Stimulated activated memory B cell treated with anti-CD40 and anti-IgM and Interleukin-4, amounts not matched to agents 10 μg/mL and 1 μg/mL and 100 μg/mL, for 72 hours (primary cell): Measurements from ENCODE around the gene ARHGAP18.

Source experiments
- ATAC-seq: fragments of 150-1000 bp; cut with Tn5 transposase; 2 replicates; pipeline ENCODE4 v1.10.0; 2021
- H3K27ac Mint-ChIP-seq: one replicate; pipeline ENCODE4 v1.8.0; 2022; ENCODE audit warnings: mild to moderate bottlenecking, mixed read lengths
- H3K27me3 Mint-ChIP-seq: one replicate; pipeline ENCODE4 v1.8.0; 2022; ENCODE audit warnings: mixed read lengths
- H3K36me3 Mint-ChIP-seq: one replicate; pipeline ENCODE4 v1.8.0; 2022; ENCODE audit warnings: mixed read lengths
- H3K4me1 Mint-ChIP-seq: one replicate; pipeline ENCODE4 v1.8.0; 2022; ENCODE audit warnings: mixed read lengths
- H3K4me3 Mint-ChIP-seq: one replicate; pipeline ENCODE4 v1.8.0; 2022; ENCODE audit warnings: mild to moderate bottlenecking, moderate library complexity, mixed read lengths
- H3K9me3 Mint-ChIP-seq: one replicate; pipeline ENCODE4 v1.8.0; 2022; ENCODE audit warnings: mixed read lengths

The ARHGAP18 gene

DNA sequence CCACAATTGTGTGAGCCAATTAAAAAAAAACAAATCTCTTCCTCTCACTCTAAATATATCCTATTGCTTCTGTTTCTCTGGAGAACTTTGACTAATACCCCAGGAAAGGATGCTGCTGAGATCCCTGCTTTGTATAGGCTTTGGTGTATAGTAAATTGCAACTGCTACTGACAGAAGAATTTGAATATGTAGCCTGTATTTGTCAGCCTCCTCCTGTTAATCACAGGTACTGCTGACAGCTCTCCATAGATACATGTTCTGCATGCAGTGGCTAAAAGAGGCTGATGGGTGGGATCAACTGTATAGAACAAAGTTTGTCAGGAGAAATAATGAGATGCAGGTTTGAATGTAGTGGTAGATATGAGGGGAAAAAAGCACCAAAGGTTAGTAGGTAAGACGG, 95.0 kb downstream of the ARHGAP18 start:
- Mint-ChIP-seq H3K27ac (no peak overlapping the region), H3K4me3 (no peak overlapping the region), H3K36me3 (peaks cover 9% of the 10 kb centered on the region), H3K27me3 (no peaks in the 10 kb centered on the region), H3K4me1 (no peaks in the 10 kb centered on the region), H3K9me3 (peaks cover 2% of the 10 kb centered on the region)
- no peak for ATAC-seq

DNA sequence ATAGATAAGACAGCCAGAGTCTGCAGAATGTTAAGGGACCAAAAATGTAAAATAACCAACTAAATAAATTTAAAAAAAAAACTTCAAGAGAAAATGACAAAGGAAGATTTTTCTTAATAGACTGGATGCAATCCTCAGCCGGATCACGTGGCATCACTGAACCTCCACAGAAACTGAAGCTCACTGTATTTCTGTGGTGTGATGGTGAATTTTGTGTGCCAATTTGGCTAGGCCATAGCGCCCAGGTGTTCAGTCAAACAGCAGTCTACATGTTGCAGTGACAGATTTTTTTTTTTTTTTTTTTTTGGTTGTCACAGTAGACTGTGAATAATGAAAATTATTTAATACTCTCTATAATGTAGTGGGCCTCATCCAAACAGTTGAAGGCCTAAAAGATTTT, 95.5 kb downstream of the ARHGAP18 start:
- Mint-ChIP-seq H3K36me3 (peaks cover 6% of the 10 kb centered on the region), H3K4me3 (no peak overlapping the region)

DNA sequence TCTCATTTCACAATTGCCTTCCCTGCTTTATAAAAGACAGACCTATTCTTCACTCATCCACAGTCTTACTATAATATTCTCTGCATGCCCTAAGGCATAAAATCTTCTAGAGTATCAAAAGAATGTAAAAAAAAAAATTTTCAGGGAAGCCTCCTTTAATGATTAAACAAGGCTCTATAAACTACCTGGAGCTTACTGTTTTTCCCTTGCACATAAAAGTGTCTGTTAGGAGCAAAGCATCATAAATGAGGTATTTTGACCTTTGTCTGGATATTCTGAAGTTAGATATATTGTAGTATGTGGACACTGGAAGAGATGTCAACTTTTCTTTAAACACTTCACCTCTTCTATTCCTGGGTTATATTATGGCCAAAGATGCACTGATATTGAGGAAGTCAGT, 97.5 kb downstream of the ARHGAP18 start:
- ATAC-seq = no peak
- no peaks in the 10 kb centered on the region for H3K27me3 Mint-ChIP-seq
- no peaks in the 10 kb centered on the region for H3K9me3 Mint-ChIP-seq
- peaks cover 12% of the 10 kb centered on the region for H3K36me3 Mint-ChIP-seq
- no peak overlapping the region for H3K27ac Mint-ChIP-seq
- no peaks in the 10 kb centered on the region for H3K4me1 Mint-ChIP-seq
- H3K4me3 Mint-ChIP-seq = no peak overlapping the region

More for the DNA sequence above, 95.5 kb downstream of the ARHGAP18 start:
- ATAC-seq = no peak
- Mint-ChIP-seq H3K9me3 (peaks cover 2% of the 10 kb centered on the region), H3K27me3 (no peaks in the 10 kb centered on the region), H3K27ac (no peak overlapping the region), H3K4me1 (no peaks in the 10 kb centered on the region)

GRCh38 chr6:129609635-129610034, 100.3 kb downstream of the ARHGAP18 start:
- Mint-ChIP-seq H3K4me1 (no peaks in the 10 kb centered on the region), H3K27me3 (no peaks in the 10 kb centered on the region), H3K27ac (no peak overlapping the region), H3K9me3 (no peaks in the 10 kb centered on the region), H3K4me3 (no peak overlapping the region), H3K36me3 (peaks cover 12% of the 10 kb centered on the region)
- ATAC-seq = no peak

- Mint-ChIP-seq H3K36me3 (peaks cover 12% of the 10 kb centered on the region), H3K27me3 (no peaks in the 10 kb centered on the region), H3K4me1 (no peaks in the 10 kb centered on the region), H3K4me3 (no peak overlapping the region), H3K9me3 (no peaks in the 10 kb centered on the region), H3K27ac (no peak overlapping the region)
- no peak for ATAC-seq
Observed at GRCh38 chr6:129608886-129609537, 101.0 kb downstream of the ARHGAP18 start.

DNA sequence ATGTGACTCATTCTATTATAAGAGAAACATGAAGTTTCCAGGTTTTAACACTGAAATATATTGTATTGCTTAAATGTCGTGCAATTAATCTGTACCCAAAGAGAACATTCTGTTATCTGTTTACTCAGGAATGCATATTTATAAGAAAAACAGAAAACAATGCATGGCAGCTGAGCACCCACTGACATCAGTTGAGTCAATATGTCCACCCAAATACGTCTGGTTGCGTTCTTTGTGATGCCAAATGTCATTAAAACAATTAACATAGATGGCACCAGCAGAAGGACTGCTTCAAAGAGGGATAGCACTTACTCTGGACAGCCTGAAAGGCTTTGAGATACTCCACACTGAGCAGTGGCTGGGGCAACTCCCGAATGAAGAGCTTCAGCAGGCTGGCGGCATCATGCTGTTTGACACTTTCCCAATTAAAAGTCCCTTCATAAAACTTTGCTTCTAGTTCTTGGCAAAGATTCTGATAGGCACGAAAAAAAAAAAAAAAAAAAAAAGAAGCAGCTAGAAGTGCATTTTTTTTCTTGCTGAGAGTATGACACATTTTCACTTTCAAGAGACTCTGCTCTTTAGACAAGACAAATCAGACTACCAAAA, 102.3 kb downstream of the ARHGAP18 start:
- peaks cover 12% of the 10 kb centered on the region for H3K36me3 Mint-ChIP-seq
- H3K4me3 Mint-ChIP-seq = no peak overlapping the region
- no peak overlapping the region for H3K27ac Mint-ChIP-seq
- no peak for ATAC-seq
- H3K9me3 Mint-ChIP-seq = no peaks in the 10 kb centered on the region
- H3K27me3 Mint-ChIP-seq = no peaks in the 10 kb centered on the region
- no peaks in the 10 kb centered on the region for H3K4me1 Mint-ChIP-seq

DNA sequence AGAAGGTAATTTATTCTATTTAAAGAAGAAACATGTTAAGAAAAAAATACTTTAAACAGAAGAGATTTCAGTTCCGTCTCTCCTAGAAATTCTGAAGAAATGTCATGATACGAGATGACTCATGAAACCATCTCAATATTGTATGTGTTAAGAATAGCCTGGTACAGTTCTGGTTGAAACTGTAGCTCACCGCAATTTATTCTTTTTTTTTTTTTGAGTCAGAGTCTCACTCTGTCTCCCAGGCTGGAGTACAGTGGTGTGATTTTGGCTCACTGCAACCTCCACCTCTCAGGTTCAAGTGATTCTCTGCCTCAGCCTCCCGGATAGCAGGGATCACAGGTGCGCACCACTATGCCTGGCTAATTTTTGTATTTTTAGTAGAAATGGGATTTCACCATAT, 103.3 kb downstream of the ARHGAP18 start:
- no peak overlapping the region for H3K27ac Mint-ChIP-seq
- H3K4me1 Mint-ChIP-seq = no peaks in the 10 kb centered on the region
- peak; percentile 67 for ATAC-seq
- H3K27me3 Mint-ChIP-seq = no peaks in the 10 kb centered on the region
- peaks cover 12% of the 10 kb centered on the region for H3K36me3 Mint-ChIP-seq
- no peaks in the 10 kb centered on the region for H3K9me3 Mint-ChIP-seq
- no peak overlapping the region for H3K4me3 Mint-ChIP-seq

DNA sequence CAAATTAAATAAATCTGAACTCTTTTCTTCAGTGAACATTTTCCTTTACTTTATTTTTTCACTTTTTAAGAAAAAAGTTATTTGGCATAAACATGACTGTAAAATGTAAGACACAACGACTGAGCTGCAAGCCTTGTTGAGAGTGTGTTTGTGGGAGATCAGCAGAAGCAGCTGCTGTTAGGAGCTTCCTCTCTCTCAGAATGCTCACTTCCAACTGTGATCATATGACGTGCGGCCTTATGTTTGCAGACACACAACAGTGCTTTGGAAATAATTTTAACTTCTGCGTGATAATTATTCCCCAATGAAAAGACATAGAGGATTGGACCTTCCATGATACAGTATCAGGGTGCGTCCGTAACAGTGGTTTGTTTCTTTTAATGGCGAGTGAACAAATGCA, 104.0 kb downstream of the ARHGAP18 start:
- H3K9me3 Mint-ChIP-seq = no peaks in the 10 kb centered on the region
- H3K4me1 Mint-ChIP-seq = no peaks in the 10 kb centered on the region
- no peak overlapping the region for H3K4me3 Mint-ChIP-seq
- H3K27ac Mint-ChIP-seq = no peak overlapping the region
- ATAC-seq = no peak
- H3K36me3 Mint-ChIP-seq = peaks cover 12% of the 10 kb centered on the region
- H3K27me3 Mint-ChIP-seq = no peaks in the 10 kb centered on the region

DNA sequence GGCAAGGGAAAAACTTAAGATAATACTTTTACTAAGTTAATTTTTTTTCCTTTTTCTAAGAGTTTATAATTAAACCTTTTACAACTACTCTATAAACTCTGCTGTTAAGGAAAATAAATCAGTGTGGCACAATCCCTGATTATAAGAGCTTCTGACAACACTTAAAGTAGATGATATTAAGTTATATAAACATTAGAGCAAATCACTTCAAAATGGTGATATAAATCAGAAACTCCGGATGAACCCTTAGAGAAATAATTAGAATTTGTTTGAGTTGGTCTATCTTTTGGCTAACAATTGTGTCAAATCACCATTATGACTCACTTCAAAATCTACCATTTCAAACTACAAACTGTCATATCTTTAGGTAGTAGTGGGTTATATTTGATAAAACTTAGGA, 104.9 kb downstream of the ARHGAP18 start:
- peaks cover 9% of the 10 kb centered on the region for H3K36me3 Mint-ChIP-seq
- H3K9me3 Mint-ChIP-seq = no peaks in the 10 kb centered on the region
- H3K4me1 Mint-ChIP-seq = no peaks in the 10 kb centered on the region
- H3K27ac Mint-ChIP-seq = no peak overlapping the region
- no peaks in the 10 kb centered on the region for H3K27me3 Mint-ChIP-seq
- no peak for ATAC-seq
- no peak overlapping the region for H3K4me3 Mint-ChIP-seq

- Mint-ChIP-seq H3K27ac (no peak overlapping the region), H3K4me3 (no peak overlapping the region), H3K36me3 (peaks cover 6% of the 10 kb centered on the region), H3K4me1 (no peaks in the 10 kb centered on the region), H3K9me3 (no peaks in the 10 kb centered on the region), H3K27me3 (no peaks in the 10 kb centered on the region)
- no peak for ATAC-seq
Observed at GRCh38 chr6:129604321-129604720, 105.7 kb downstream of the ARHGAP18 start.

DNA sequence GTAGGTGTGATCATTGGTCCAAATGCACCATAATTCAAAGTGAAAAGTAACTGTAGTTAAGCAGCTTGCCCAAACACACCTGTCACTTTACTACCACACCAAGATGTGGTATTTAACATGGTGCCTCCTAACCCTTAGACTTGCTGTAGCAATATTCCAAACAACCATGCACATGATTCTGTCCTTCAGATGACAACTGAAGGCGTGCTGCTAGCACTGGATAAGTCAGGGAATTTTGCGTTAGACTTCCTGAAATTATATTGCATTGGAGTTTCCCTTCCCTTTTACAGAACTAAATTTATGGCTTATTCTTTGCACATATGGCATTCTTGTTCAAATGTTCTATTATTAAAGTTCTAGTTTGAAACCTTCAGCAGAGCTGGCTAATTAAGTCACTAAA, 106.2 kb downstream of the ARHGAP18 start:
- no peaks in the 10 kb centered on the region for H3K9me3 Mint-ChIP-seq
- H3K27me3 Mint-ChIP-seq = no peaks in the 10 kb centered on the region
- H3K4me3 Mint-ChIP-seq = no peak overlapping the region
- no peak for ATAC-seq
- no peak overlapping the region for H3K27ac Mint-ChIP-seq
- peaks cover 3% of the 10 kb centered on the region for H3K36me3 Mint-ChIP-seq
- H3K4me1 Mint-ChIP-seq = no peaks in the 10 kb centered on the region

DNA sequence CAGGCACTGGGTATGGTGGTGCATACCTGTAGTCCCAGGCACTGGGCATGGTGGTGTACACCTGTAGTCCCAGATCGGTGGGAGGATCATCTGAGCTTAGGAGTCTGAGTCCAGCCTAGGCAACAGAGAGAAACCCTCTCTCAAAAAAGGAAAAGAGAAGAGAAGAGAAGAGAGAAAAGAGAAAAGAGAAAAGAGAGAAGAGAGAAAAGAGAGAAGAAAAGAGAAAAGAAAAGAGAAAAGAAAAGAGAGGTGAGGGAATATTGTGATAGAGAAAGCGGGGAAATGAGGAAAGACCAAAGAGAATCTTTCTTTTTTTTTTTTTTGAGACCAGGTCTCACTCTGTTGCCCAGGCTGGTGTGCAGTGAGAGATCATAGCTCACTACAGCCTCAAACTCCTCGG, 108.7 kb downstream of the ARHGAP18 start:
- ATAC-seq = no peak
- no peaks in the 10 kb centered on the region for H3K36me3 Mint-ChIP-seq
- H3K27me3 Mint-ChIP-seq = no peaks in the 10 kb centered on the region
- H3K9me3 Mint-ChIP-seq = no peaks in the 10 kb centered on the region
- H3K27ac Mint-ChIP-seq = peak overlapping the region; percentile 1
- H3K4me1 Mint-ChIP-seq = no peaks in the 10 kb centered on the region
- H3K4me3 Mint-ChIP-seq = no peak overlapping the region

- ATAC-seq = no peak
- Mint-ChIP-seq H3K36me3 (no peaks in the 10 kb centered on the region), H3K9me3 (no peaks in the 10 kb centered on the region), H3K4me3 (no peak overlapping the region), H3K27ac (no peak overlapping the region), H3K27me3 (no peaks in the 10 kb centered on the region), H3K4me1 (no peaks in the 10 kb centered on the region)
Observed at GRCh38 chr6:129599467-129599866, 110.5 kb downstream of the ARHGAP18 start.

DNA sequence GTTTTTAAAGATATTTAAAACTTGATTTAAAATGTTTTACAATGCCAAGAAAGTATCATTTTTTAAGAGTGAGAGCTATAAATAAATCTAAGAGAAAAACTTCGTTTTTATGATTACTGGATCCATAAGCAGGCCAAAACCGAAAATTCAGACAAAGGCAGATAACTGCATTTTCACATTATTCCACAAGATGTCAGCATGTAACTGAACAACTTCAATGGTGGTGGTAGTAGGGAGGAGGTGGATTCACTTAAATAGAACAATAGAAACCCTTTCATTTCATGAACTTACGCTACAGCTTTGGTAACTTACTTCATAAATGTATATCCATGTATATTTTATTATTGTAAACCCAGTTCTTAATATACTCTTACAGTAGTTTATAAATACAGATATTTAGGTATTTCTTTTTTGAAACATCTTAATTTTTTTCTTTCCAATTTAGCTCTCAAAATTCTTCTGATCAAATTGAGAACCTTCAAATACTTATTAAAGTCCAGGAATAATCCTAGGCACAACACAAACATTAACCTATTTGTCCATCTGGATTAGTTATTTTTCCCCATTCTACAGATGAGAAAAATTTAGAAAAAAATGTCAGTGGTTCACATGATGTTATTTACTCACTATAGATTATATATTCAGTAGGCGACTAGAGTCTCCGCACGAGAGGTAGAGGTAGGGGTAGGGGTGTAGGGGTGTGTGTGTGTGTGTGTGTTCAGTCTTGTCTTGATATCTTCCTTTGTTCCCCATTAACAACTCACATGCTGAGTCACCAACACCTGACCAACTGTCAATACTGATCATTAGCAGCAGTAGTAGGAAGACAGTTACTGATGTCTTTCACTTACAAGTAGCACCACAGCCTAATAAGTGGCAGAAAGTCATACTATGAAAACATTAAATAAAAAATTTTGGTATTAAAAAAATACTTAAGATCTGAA, 111.5 kb downstream of the ARHGAP18 start:
- Mint-ChIP-seq H3K36me3 (no peaks in the 10 kb centered on the region), H3K9me3 (no peaks in the 10 kb centered on the region), H3K4me1 (no peaks in the 10 kb centered on the region), H3K4me3 (no peak overlapping the region), H3K27ac (no peak overlapping the region), H3K27me3 (no peaks in the 10 kb centered on the region)
- ATAC-seq = peak; percentile 43

DNA sequence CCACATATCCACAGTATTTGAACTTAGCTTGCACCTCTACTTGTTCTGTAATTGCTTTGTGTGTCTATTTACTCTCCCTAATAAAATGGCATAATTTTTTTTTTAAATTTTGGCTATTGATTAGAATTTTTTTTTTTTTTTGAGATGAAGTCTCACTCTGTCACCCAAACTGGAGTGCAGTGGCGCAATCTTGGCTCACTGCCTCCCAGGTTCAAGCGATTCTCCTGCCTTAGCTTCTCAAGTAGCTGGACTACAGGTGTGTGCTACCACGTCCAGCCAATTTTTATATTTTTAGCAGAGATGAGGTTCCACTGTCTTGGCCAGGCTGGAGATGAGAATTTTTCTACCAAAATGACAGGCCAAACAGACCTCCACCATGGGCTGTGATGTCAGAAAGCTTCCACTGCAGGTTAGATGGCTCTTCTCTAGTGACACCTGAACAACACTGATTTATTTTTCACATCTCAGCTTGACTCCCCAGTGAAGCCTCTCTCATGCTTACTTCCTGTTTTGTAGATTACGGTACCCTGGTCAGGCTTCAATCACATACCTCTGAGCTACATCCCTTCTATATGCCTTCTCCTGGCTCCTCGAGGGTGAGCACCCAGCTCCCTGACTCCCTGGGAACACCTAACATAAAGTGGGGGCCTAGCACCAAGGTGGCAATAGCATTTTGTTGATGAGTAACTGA, 112.8 kb downstream of the ARHGAP18 start:
- Mint-ChIP-seq H3K36me3 (no peaks in the 10 kb centered on the region), H3K9me3 (no peaks in the 10 kb centered on the region), H3K27me3 (no peaks in the 10 kb centered on the region), H3K4me1 (no peaks in the 10 kb centered on the region), H3K4me3 (no peak overlapping the region), H3K27ac (no peak overlapping the region)
- ATAC-seq = peak; percentile 47
